Osteocyte (in vitro differentiated cells): ENCODE results near the gene HMCES. TPM values are rescaled to one million over a fixed set of nuclear protein-coding genes. Genes with fewer than 3 reads are reported as not detected.

Experiments
- DNase-seq: peaks from one replicate; pipeline ENCODE4 v3.0.0; 2021; ENCODE audit warnings: mixed read lengths; ENCODE audit not compliant: unreplicated experiment; ENCODE audit errors: extremely low spot score
- H3K27ac Mint-ChIP-seq: one replicate; pipeline ENCODE4 v1.8.0; 2021; ENCODE audit warnings: mild to moderate bottlenecking, mixed read lengths; ENCODE audit not compliant: unreplicated experiment
- H3K27me3 Mint-ChIP-seq: one replicate; pipeline ENCODE4 v1.8.0; 2021; ENCODE audit warnings: mixed read lengths; ENCODE audit not compliant: unreplicated experiment
- H3K36me3 Mint-ChIP-seq: one replicate; pipeline ENCODE4 v1.8.0; 2021; ENCODE audit warnings: mixed read lengths; ENCODE audit not compliant: unreplicated experiment
- H3K4me1 Mint-ChIP-seq: one replicate; pipeline ENCODE4 v1.8.0; 2021; ENCODE audit warnings: mixed read lengths; ENCODE audit not compliant: unreplicated experiment
- H3K4me3 Mint-ChIP-seq: one replicate; pipeline ENCODE4 v1.8.0; 2021; ENCODE audit warnings: mild to moderate bottlenecking, moderate library complexity, mixed read lengths; ENCODE audit not compliant: unreplicated experiment
- H3K9me3 Mint-ChIP-seq: one replicate; pipeline ENCODE4 v1.8.0; 2021; ENCODE audit warnings: mixed read lengths; ENCODE audit not compliant: unreplicated experiment
- total RNA-seq: library from RNA; stranded (reverse); gene quantifications from 2 replicates; pipeline ENCODE4 v1.2.1, GENCODE V29; 2021
- TF ChIP-seq, protein P1 (sequence below): fragments of 200-600 bp; sonication (generic); IDR thresholded peaks from 2 replicates; pipeline ENCODE4 v1.5.0; 2021; ENCODE audit warnings: antibody characterized with exemption, mild to moderate bottlenecking, moderate library complexity

HMCES gene
- total RNA-seq, 1 donor from 2014 or later, result 24.7 TPM

DNA sequence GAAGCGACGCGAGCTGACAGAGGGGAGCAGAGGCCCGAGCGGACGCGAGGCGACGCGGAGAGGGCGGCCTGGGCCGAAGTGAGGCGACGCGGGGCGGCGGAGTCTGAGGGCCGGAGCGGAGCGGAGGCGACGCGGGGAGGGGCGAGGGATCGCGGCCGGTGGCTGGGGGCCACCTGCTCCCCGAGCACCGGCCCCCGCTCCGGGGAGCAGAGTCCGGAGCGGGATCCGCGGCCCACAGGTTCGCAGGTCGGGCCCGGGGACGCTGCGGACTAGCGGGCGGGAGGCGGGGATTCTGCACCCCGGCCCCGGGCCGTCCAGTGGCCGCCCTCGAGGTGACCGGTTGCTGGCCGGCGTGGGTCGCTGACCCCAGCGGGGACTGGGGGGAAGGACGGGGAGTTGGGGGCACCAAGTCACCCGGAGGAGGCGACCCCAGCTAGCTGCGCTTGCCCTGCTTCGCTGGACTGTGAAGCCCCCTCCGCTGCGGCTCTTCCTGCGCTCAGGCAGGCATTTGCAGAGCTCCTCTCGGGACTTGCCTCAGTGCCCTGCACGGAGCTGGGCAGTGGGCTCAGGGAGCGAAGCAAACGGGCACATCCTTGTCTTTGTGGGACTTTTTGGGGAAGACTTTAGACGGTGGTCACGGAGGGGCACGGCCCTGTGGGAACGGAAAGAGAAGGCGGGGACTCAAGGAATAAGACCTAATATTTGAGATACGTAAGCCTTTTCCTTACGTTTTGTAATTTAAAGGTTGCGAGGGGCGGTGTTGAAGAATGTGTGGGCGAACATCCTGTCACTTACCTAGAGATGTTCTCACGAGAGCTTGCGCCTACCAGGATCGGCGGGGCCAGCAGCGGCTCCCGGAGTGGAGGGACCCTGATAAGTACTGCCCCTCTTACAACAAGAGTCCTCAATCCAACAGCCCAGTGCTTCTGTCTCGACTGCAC, 566 bp downstream of the HMCES start:
- Mint-ChIP-seq H3K27me3 (no peaks in the 10 kb centered on the region), H3K27ac (peak overlapping the region; percentile 95), H3K9me3 (no peaks in the 10 kb centered on the region), H3K4me3 (peak overlapping the region; percentile 98), H3K4me1 (peaks cover 30% of the 10 kb centered on the region), H3K36me3 (peaks cover 26% of the 10 kb centered on the region)
- no peak for DNase-seq
- TF ChIP-seq, protein P1, sequence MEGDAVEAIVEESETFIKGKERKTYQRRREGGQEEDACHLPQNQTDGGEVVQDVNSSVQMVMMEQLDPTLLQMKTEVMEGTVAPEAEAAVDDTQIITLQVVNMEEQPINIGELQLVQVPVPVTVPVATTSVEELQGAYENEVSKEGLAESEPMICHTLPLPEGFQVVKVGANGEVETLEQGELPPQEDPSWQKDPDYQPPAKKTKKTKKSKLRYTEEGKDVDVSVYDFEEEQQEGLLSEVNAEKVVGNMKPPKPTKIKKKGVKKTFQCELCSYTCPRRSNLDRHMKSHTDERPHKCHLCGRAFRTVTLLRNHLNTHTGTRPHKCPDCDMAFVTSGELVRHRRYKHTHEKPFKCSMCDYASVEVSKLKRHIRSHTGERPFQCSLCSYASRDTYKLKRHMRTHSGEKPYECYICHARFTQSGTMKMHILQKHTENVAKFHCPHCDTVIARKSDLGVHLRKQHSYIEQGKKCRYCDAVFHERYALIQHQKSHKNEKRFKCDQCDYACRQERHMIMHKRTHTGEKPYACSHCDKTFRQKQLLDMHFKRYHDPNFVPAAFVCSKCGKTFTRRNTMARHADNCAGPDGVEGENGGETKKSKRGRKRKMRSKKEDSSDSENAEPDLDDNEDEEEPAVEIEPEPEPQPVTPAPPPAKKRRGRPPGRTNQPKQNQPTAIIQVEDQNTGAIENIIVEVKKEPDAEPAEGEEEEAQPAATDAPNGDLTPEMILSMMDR, result no peak

DNA sequence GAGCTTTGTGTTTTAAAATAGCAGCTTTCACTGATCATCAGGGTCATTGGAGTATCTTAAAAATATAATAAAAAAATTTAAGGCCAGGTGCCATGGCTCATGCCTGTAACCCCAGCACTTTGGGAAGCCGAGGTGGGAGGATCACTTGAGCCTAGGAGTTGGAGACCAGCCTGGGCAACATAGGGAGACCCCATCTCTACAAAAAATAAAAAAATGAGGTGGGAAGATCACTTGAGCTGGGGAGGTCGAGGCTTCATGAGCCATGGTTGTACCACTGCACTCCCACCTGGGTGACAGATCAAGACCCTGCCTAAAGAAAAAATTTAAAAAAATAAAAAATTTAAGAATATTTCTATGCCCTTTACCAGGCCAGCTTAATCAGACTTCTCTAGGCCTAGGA, 1.5 kb downstream of the HMCES start:
- Mint-ChIP-seq H3K27me3 (no peaks in the 10 kb centered on the region), H3K4me3 (peak overlapping the region; percentile 98), H3K4me1 (peaks cover 30% of the 10 kb centered on the region), H3K9me3 (no peaks in the 10 kb centered on the region), H3K36me3 (peaks cover 22% of the 10 kb centered on the region), H3K27ac (peak overlapping the region; percentile 95)
- DNase-seq, result no peak
- TF ChIP-seq, protein P1, result no peak

- Mint-ChIP-seq H3K27ac (no peak overlapping the region), H3K27me3 (no peaks in the 10 kb centered on the region), H3K36me3 (peaks cover 12% of the 10 kb centered on the region), H3K4me1 (peaks cover 30% of the 10 kb centered on the region), H3K9me3 (no peaks in the 10 kb centered on the region), H3K4me3 (no peak overlapping the region)
- TF ChIP-seq, protein P1, result no peak
- no peak for DNase-seq
These were observed 3.1 kb downstream of the HMCES start for GRCh38 chr3:129281726-129282125.

DNA sequence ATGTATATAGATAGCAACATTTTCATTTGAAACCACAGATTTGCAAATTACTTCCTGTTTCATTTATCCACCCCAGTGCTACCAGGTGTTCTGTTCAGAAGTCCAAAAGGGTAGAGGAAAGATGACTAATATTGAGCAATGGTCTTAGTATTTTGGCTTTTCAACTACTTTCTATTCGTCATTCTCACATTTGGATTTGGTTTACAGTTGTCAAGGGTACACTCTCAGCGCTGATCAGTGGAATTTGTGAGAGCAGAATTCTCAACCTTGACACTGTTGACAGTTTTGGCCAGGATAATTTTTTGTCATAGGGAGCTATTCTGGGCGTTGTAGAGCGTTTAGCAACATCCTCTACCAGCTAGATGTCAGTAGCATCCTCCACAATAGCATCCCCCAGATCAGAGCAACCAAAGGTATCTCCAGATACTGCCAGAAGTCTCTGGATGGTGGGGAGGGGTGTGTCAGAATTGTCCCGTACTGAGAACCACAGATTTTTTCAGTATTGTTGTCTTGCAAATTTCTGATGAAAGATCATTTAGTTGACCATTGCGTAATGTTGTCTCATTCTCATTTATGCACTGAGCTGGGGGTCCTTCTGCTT, 4.2 kb downstream of the HMCES start:
- no peak for DNase-seq
- no peak overlapping the region for H3K4me3 Mint-ChIP-seq
- no peaks in the 10 kb centered on the region for H3K9me3 Mint-ChIP-seq
- no peaks in the 10 kb centered on the region for H3K27me3 Mint-ChIP-seq
- H3K4me1 Mint-ChIP-seq, result peaks cover 23% of the 10 kb centered on the region
- TF ChIP-seq, protein P1, result no peak
- H3K36me3 Mint-ChIP-seq, result peaks cover 5% of the 10 kb centered on the region
- no peak overlapping the region for H3K27ac Mint-ChIP-seq

- peaks cover 14% of the 10 kb centered on the region for H3K36me3 Mint-ChIP-seq
- TF ChIP-seq, protein P1, result no peak
- no peak overlapping the region for H3K27ac Mint-ChIP-seq
- DNase-seq, result no peak
- H3K27me3 Mint-ChIP-seq, result no peaks in the 10 kb centered on the region
- H3K4me3 Mint-ChIP-seq, result no peak overlapping the region
- no peaks in the 10 kb centered on the region for H3K9me3 Mint-ChIP-seq
- H3K4me1 Mint-ChIP-seq, result peaks cover 2% of the 10 kb centered on the region
These were observed 7.4 kb downstream of the HMCES start for GRCh38 chr3:129286081-129286480.
